Upper lobe of left lung (tissue), 6 donors: ENCODE results near the gene GNG2. TPM values are rescaled to one million over a fixed set of nuclear protein-coding genes. Genes with fewer than 3 reads are reported as not detected.

Experiments used
- ATAC-seq, 2 donors: fragments of 200-7000 bp; cut with Tn5 transposase; one replicate each; pipeline ENCODE4 v1.9.1; 2022; ENCODE audit warnings: mild to moderate bottlenecking in 2 of 2, moderate library complexity in 2 of 2; ENCODE audit not compliant: low FRiP score in 2 of 2
- DNase-seq, 2 donors: peaks; one replicate each; pipeline ENCODE4 v3.0.0-alpha.2; 2019 to 2020
- H3K27ac ChIP-seq, 4 donors: fragments of 200-600 bp; sonication (generic); one replicate each; pipeline ENCODE4 v1.5.1; 2016 to 2019
- H3K27me3 ChIP-seq, 4 donors: fragments of 200-600 bp; sonication (generic); one replicate each; pipeline ENCODE4 v1.5.1; 2017 to 2019
- H3K36me3 ChIP-seq, 4 donors: fragments of 200-600 bp; sonication (generic); one replicate each; pipeline ENCODE4 v1.5.1; 2016 to 2019
- H3K4me1 ChIP-seq, 4 donors: fragments of 200-600 bp; sonication (generic); one replicate each; pipeline ENCODE4 v1.5.1; 2018 to 2019
- H3K4me3 ChIP-seq, 4 donors: fragments of 200-600 bp; sonication (generic); one replicate each; pipeline ENCODE4 v1.5.1; 2017 to 2019; ENCODE audit warnings: mild to moderate bottlenecking in 2 of 4, moderate library complexity in 1 of 4
- H3K9me3 ChIP-seq, 4 donors: fragments of 200-600 bp; sonication (generic); one replicate each; pipeline ENCODE4 v1.5.1; 2018 to 2019
- CTCF ChIP-seq, 6 experiments: fragments of 450-650 bp in 4 of 6; fragments of 200-600 bp in 2 of 6; sonication (generic) in 2 of 6; IDR thresholded peaks; one replicate each; pipeline ENCODE4 v1.5.1; 2016 to 2019; ENCODE audit warnings: antibody characterized with exemption in 6 of 6
- EP300 ChIP-seq, 4 donors: sonication (generic); formaldehyde crosslinking; IDR thresholded peaks; one replicate each; pipeline ENCODE4 v1.5.1; 2017; ENCODE audit warnings: antibody characterized with exemption in 4 of 4, control low read depth in 2 of 4
- POLR2A ChIP-seq, 4 donors: fragments of 450-650 bp; IDR thresholded peaks; one replicate each; pipeline ENCODE4 v1.5.1; 2016 to 2017; ENCODE audit warnings: antibody characterized with exemption in 4 of 4, mild to moderate bottlenecking in 2 of 4
- POLR2AphosphoS5 ChIP-seq, 2 donors: sonication (generic); formaldehyde crosslinking; IDR thresholded peaks; one replicate each; pipeline ENCODE4 v1.5.1; 2017; ENCODE audit warnings: antibody characterized with exemption in 2 of 2
- WGBS, 2 donors: methylation state at CpG; one replicate each; pipeline ENCODE4 v1.1.5; 2017 to 2018; 5-methylcytosine and 5-hydroxymethylcytosine counted together
- total RNA-seq, 6 donors: library from RNA; depleted of rRNA in 4 of 6; stranded (reverse); fragments of >200 nt in 4 of 6; gene quantifications; one replicate each; pipeline versions ENCODE4 v1.1.0 to v1.2.1, GENCODE V29; 2016 to 2021
- donor health status: DM: no; HTN: no; CAD: no; lungs with moderate emphysema.
- donor health status: DM: no; HTN: yes; CAD: no; lungs with severe emphysema.

The GNG2 gene
- total RNA-seq, 6 donors from 2014 or later = 4.2 to 29.0 (median 10.1) TPM

GRCh38 chr14:51860825-51861499, 550 bp downstream of the GNG2 start:
- Histone ChIP-seq H3K4me3 (peak overlapping the region; percentile 12 to 50 (median 40)), H3K4me1 (peaks cover 0 to 36% (median 6%) of the 10 kb centered on the region in 4 donors), H3K27ac (peak overlapping the region; percentile 35 to 79 (median 66)), H3K36me3 (no peaks in the 10 kb centered on the region), H3K9me3 (no peaks in the 10 kb centered on the region), H3K27me3 (no peaks in the 10 kb centered on the region)
- DNase-seq (no peak), ATAC-seq (peak; percentile 8 to 57)
- WGBS, 2 donors = 15 to 18% methylated on average over 12 of the region's 12 CpGs
- TF ChIP-seq CTCF (IDR thresholded peaks at IDR 0.05) (no peak), POLR2AphosphoS5 (IDR thresholded peaks at IDR 0.05) (no peak), EP300 (IDR thresholded peaks at IDR 0.05) (no peak), POLR2A (IDR thresholded peaks at IDR 0.05) (no peak)

GRCh38 chr14:51862176-51862796, 1.9 kb downstream of the GNG2 start:
- Histone ChIP-seq H3K27ac (no peak overlapping the region), H3K9me3 (no peaks in the 10 kb centered on the region), H3K4me3 (peak overlapping the region in 2 of 4 donors; percentile 45 to 50), H3K36me3 (no peaks in the 10 kb centered on the region), H3K4me1 (peaks cover 0 to 39% (median 7%) of the 10 kb centered on the region in 4 donors), H3K27me3 (no peaks in the 10 kb centered on the region)
- 68 to 71% methylated on average over 5 of the region's 5 CpGs for WGBS, 2 donors
- TF ChIP-seq EP300 (IDR thresholded peaks at IDR 0.05) (no peak), CTCF (IDR thresholded peaks at IDR 0.05) (no peak), POLR2A (IDR thresholded peaks at IDR 0.05) (no peak), POLR2AphosphoS5 (IDR thresholded peaks at IDR 0.05) (no peak)
- ATAC-seq = no peak
- no peak for DNase-seq

GRCh38 chr14:51862860-51863259, 2.4 kb downstream of the GNG2 start:
- H3K27ac ChIP-seq = no peak overlapping the region
- H3K36me3 ChIP-seq = no peaks in the 10 kb centered on the region
- TF ChIP-seq POLR2A (IDR thresholded peaks at IDR 0.05) (no peak), POLR2AphosphoS5 (IDR thresholded peaks at IDR 0.05) (no peak), CTCF (IDR thresholded peaks at IDR 0.05) (no peak), EP300 (IDR thresholded peaks at IDR 0.05) (no peak)
- H3K9me3 ChIP-seq = no peaks in the 10 kb centered on the region
- H3K4me1 ChIP-seq = peaks cover 0 to 39% (median 7%) of the 10 kb centered on the region in 4 donors
- ATAC-seq (no peak), DNase-seq (no peak)
- peak overlapping the region in 2 of 4 donors; percentile 45 to 50 for H3K4me3 ChIP-seq
- H3K27me3 ChIP-seq = no peaks in the 10 kb centered on the region
- WGBS, 2 donors = 86 to 89% methylated on average over 1 of the region's 1 CpG

- Histone ChIP-seq H3K4me3 (no peak overlapping the region), H3K27ac (peak overlapping the region in 1 of 4 donors; percentile 8), H3K4me1 (peaks cover 0 to 17% (median 3%) of the 10 kb centered on the region in 4 donors), H3K9me3 (no peaks in the 10 kb centered on the region), H3K36me3 (no peaks in the 10 kb centered on the region), H3K27me3 (no peaks in the 10 kb centered on the region)
- DNase-seq (no peak), ATAC-seq (no peak)
- WGBS, 2 donors = 49 to 50% methylated on average over 5 of the region's 5 CpGs
- TF ChIP-seq POLR2AphosphoS5 (IDR thresholded peaks at IDR 0.05) (no peak), POLR2A (IDR thresholded peaks at IDR 0.05) (no peak), CTCF (IDR thresholded peaks at IDR 0.05) (no peak), EP300 (IDR thresholded peaks at IDR 0.05) (no peak)
Measured at GRCh38 chr14:51865953-51866747, 5.7 kb downstream of the GNG2 start.
